Iris pigment epithelial cell (primary cell): ENCODE measurements around the gene PSMG2.

Experiments used
- DNase-seq: peaks from one replicate; pipeline ENCODE4 v3.0.0-alpha.2; 2011; ENCODE audit warnings: low read depth

PSMG2 gene, protein sequence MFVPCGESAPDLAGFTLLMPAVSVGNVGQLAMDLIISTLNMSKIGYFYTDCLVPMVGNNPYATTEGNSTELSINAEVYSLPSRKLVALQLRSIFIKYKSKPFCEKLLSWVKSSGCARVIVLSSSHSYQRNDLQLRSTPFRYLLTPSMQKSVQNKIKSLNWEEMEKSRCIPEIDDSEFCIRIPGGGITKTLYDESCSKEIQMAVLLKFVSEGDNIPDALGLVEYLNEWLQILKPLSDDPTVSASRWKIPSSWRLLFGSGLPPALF

DNA sequence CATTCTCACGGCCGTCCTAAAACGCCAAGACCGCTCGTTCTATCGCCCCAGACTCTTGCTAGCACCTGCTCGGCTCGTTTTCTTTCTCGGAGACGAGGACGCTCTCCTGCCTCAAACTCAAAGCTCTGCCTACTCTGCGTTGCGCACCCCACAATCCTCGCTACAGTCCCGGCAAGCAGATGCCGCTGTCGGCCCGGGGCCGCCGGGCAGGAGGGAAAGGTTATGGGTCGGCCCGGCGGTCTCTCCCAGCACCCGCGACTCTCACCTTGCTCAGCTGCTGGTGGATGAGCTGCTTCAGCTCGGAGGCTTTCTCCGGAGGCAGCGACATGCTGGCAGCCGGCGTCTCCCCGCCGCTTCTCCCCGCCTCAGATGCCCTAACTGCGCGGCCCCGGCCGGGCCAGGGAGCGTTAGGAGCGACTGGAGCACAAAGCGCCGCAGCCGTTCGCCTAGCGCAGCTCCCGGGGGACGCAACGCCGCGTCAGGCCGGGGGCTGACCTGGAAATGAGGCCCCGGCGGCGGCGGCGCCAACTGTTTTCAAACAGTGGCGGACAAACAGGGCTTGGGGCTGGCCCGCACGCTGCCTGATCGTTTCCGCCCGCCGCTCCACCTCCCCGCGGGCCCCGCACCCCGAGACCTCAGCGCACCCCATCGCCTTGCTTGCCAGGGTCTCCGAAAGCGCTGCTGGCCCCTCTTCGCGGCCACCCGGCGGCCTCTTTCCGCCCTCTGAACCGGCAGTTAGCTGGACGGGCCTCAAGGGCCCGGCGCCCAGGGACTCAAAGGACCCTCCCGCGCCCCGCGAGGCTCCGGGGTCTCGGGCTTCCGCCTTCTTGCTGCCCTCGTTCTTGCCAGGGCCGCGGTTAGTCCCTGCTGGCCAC is at the start of gene PSMG2, which contains the start of gene CEP76:
TSS of gene PSMG2 (plus strand) at position 822 of the 875 bp plus-strand sequence. CDS start 66 bp downstream, outside the sequence.
TSS of gene CEP76 (minus strand) at position 503 of the 875 bp plus-strand sequence. CDS start at position 328, 175 bp downstream.
- DNase-seq = peak; percentile 91

- DNase-seq = no peak
Measured at GRCh38 chr18:12654971-12655370, 47.9 kb upstream of the PSMG2 start.

GRCh38 chr18:12656605-12656937 is 46.3 kb upstream of the PSMG2 start:
- DNase-seq = peak; percentile 33

DNA sequence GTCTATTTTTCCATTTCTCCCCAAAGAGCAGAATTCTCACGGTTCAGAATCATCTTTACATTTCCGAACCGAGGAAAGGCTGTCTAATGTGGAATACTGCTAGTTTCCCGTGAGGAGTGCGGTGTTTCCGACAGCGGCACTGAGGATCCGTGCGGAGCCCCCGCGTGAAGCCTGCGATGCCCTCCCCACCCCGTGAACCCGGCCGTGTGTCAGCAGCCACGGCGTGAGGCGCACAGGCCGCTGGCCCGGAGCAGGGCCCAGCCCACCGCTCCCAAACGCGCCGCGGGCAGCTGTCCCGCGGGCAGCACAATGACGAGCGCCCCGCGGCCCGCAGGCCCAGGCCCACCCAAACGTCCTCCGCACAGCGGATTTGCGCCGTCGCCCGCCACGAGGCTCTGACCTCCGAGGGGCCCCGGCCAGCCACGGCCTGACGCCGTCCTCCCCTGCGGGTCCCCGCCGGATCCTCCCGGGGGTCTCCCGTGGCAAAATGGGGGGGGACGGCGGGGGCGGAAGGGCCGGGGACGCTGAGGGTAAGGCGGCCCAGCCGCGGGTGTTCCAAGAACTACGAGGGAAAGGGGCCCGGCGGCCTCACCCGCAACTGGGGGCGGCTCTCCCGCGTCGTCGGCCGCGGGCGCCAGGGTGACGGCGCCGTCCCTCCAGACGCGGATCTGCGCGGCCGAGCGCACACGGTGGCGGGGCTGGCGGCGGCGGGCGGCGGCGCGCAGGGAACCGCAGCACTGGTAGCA is 45.7 kb upstream of the PSMG2 start:
- DNase-seq = peak; percentile 62

DNA sequence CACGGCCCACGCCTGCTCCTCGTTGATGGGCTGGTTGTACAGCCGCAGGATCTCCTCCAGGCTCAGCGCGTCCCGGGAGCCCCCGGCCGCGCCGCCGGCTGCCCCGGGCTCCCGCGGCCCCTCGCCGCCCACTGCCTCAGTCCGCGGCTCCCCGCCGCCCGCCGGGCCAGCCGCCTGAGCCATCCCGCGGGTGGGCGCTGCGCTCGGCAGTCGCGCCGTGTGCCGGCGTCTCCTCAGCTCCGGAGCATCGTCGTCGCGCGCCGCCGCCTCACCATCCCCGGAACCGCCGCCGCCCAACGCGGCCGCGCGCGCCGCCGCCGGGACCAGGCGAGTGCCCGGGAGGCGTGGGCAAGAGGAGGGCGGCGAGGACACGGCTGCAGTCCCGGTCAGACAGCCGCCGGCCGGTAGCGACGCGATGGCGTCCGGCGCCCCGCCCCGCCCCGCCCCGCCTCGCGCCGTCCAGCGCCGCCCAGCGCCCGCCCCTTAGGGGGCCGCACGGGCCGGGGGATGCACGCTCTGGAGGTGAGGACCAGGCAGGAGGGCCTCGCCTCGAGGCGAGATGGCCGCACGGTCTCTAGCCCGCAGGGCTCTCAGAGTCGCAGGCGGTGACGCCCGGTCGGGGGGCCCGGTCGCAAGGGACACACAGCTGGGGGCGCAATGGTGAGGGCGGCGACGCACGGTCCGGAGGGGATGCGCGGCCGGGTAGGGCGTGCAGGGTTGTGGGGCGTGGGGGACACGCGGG is 45.0 kb upstream of the PSMG2 start, which contains the start of gene SPIRE1:
TSS of gene SPIRE1 (minus strand) at position 424 of the 742 bp plus-strand sequence. CDS start at position 183, 241 bp downstream.
- peak; percentile 41 for DNase-seq

DNA sequence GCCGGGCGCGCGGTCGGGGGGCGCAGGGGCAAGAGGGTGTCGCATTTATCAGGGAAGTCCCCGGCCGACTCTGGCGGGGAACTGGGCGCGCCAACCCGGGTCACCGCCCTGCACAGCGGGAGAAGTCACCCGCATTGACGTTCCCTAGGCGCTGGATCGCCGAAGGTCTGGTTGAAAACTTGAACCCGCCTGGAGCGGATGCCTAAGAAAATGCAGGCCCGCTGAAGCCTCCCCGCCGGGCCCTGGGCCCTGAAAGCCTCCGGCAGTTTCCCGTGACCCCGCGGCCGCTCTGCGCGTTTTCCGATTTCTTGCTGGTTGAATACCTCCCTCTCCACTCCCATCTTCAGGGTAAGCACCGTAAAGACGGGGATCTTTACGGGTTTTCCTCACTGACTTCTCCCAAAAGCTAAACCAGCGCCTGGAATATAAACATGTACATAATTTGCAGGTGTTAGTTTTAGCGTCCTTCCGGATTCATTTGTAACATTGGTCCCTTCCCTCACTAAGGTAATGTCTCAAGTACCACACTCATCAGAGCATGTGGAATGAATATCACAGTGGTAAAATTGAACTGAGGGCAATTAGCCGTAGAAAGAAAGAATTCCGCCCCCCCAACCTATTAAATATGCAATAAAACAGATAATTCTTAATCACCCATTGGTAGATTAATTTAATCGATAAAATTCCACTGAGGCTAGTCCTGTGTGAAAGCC is 44.3 kb upstream of the PSMG2 start:
- DNase-seq = peak; percentile 47

DNA sequence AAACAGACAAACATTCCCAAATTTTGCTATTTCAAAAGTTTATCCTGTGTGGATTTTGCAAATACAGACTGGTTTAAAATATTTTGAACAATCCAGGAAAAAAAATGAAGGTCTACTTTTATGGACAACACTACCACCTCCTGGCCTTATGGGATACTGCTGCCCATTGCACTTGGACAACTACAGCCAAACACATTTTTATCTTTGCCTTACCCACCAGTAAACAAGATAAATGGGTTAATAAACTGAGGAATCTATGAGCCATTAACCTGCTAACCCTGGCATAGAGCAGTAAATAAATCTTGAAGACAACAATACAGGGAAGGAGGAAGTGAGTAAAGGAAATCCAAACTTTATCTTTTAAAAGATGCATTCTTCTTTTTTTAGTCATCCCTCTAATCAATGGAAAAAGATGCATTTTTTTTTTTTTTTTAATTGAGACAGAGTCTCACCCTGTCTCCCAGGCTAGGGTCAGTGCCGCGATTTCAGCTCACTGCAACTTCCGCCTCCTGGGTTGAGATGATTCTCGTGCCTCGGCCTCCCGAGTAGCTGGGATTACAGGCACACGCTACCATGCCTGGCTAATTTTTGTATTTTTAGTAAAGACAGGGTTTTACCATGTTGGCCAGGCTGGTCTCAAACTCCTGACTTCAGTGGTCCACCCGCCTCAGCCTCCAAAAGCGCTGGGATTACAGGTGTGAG is 42.8 kb upstream of the PSMG2 start:
- peak; percentile 65 for DNase-seq

- no peak for DNase-seq
Measured at GRCh38 chr18:12668041-12668440, 34.8 kb upstream of the PSMG2 start.

DNA sequence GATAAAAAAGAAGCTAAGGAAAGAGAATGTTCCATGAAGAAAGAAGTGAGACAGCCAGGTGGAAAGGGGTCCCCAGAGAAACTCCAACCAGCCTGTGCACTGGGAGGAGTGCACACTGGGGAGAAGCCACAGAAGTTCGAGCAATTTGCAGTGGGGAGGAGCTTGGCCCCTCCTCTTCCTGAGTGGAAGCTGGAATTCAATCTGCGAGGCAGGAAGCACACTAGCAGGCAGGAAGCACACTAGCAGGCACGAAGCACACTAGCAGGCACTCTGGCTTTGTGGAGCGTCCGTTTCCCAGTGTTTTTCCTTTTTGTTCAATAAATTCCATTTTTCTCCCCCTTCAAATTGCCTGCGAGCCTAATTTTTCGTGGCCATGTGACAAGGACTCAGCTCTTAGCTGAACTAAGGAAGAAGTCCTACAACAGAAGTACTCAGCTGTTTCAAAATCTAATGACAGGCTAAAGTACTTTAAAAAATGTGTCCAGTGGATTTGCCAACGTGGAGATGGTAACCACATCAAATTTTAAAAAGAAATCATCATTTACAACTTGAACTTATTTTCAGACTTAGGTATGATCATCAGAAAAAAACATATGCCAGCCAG is 23.6 kb upstream of the PSMG2 start:
- peak; percentile 64 for DNase-seq

GRCh38 chr18:12686100-12686499 is 16.7 kb upstream of the PSMG2 start:
- DNase-seq = peak; percentile 60

DNA sequence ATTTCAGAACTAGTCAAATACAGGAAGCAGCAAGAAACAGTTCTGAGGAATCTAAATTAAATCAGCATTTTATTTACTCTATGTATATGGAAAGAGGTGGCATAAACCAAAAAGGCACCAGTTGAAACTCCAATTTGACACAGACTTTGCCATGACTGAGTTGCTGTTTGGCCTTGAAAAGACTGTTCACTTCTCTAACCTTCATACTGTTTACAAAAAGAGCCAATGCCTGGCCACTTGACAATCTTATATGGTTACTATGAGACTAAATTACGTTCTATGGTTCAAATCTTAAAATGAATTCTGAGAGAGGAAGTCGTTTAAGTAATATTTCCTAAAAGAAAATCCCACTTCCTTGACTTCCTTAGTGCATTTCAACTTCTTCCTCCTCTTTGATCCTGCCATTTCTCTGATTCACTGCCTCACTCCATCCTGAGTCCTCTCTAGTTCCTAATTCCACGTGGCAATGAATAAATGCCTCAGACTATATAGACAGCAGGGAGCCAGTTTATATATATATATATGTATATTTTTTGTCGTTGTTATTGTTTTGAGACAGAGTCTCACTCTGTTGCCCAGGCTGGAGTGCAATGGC is 13.5 kb upstream of the PSMG2 start:
- DNase-seq = no peak

- no peak for DNase-seq
Measured at GRCh38 chr18:12692206-12692605, 10.6 kb upstream of the PSMG2 start.

DNA sequence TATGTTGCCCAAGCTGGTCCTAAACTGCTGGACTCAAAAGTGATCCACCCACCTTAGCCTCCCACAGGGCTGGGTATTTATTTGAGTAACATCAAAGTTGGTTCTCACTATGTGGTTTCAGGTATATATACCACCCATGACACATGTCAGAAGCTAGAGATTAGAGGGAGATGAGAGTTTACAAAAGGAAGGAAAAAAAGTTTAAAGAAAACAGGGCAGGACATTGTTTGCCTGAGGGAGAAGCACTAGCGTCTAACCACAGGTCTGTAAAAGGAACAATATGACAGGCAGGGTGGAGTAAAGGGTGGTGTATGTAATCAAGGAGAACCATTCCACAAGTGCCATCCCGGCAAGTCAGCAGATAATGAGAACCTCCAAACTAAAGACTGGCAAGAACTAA is 8.8 kb upstream of the PSMG2 start:
- DNase-seq = no peak

- DNase-seq = no peak
Measured at GRCh38 chr18:12699747-12700146, 3.1 kb upstream of the PSMG2 start.

GRCh38 chr18:12701161-12701560 is 1.7 kb upstream of the PSMG2 start:
- peak; percentile 7 for DNase-seq

DNA sequence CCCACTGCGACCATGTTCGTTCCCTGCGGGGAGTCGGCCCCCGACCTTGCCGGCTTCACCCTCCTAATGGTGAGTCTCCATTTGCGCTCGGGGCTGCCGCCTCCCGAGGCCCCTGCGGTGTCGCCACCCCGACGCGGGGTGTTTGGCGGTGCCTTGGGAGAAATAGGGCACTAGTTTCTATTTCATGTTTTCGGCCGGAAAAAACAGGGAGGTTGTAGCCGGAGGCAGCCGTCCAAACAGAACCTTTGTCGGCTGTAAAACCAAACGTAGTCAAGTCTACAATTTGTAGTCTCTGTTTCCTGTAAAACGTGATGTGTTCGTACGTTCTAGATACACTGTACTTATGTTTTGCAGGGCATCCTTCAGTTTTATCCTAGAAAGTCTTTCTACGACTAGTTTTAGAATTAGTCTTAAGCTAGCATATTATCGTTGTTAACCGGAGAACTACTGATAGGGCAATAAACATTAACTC is 290 bp downstream of the PSMG2 start:
- no peak for DNase-seq

DNA sequence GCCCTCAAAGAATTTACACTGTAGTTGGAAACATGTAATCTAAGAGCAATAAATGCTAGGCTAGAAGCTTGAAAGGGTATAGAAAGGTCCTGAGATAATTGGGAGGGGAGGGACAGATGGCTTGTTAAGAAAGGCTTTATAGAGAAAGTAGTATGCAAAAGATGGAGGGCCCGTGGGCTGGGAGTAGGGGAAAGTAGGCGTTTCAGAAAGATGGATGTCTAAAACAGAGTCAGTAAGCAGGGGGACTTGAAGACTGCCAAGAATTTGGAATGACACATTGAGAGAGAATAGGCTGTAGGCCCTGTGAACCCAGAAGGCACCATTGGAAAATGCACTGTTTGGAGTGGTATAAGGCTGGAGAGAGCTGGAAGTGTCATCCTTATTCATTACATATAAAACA is 822 bp downstream of the PSMG2 start:
- peak; percentile 28 for DNase-seq

DNA sequence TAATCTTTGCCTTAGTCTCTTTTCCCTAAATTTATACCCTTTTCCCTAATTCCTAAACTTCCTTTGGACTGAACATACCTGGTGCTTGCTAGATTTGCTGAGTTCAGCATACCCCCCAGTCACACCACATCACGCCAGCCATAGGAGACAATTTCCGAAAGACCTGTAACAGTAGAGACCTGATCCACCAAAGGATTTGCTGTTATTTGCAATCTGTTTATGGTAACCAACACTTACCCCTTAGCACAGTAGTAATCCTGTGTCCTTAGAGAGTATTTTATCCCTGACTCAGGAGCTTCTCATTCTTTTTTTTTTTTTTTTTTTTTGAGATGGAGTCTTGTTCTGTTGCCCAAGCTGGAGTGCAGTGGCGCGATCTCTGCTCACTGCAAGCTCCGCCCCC is 8.6 kb downstream of the PSMG2 start:
- DNase-seq = no peak

DNA sequence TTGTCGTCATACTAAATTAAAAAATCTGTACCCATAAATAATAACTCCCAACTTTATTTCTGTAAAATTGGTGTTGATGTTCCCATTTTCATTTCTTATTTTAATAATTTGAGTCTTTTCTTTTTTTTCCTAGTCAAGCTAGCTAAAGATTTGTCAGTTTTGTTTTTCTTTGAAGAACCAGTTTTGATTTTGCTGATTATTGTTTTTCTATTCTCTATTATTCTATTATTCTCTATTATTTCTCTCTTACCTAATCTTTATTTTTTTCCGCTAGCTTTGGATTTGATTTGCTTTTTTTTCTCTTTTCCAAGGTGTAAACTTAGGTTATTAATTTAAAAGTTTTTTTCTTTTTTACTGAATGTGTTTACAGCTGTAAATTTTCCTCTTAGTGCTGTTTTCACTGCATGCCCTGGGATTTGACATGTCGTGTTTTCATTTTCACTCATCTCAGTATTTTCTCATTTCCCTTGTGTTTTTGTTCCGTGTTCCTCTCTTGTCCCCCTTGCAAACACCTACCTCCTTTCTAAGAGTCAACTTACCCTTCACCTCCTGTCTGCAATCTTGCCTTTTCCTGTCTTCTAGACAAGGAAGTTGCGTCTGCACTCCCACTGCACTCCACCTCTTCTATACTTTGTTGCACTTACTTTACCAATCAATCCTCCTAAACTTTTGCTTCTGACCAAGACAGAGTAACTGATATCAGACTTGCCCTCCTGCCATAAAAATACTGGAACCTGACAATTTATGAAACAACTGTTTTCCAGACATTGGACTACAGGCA is 18.8 kb downstream of the PSMG2 start:
- no peak for DNase-seq
